GM18907 (cell line): ENCODE data around the gene CDRT15.
"Not testable (repeated sequence)": the region's sequence is repeated elsewhere in the genome, so short reads cannot be mapped to it uniquely, and the experiment has no call there.

ENCODE experiments used
- ATAC-seq: cut with Tn5 transposase; IDR thresholded peaks from one replicate; pipeline ENCODE4 v1.9.1; 2021; ENCODE audit warnings: mild to moderate bottlenecking, moderate library complexity; ENCODE audit not compliant: unreplicated experiment

Gene CDRT15

DNA sequence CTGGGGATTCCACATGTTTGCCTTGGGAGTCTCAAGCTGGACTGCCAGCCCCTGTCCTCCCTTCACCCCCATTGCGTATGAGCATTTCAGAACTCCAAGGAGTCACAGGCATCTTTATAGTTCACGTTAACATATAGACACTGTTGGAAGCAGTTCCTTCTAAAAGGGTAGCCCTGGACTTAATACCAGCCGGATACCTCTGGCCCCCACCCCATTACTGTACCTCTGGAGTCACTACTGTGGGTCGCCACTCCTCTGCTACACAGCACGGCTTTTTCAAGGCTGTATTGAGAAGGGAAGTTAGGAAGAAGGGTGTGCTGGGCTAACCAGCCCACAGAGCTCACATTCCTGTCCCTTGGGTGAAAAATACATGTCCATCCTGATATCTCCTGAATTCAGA is 28.9 kb downstream of the CDRT15 start:
- no peak for ATAC-seq

- no peak for ATAC-seq
Measured at GRCh38 chr17:14206891-14207290, 29.8 kb downstream of the CDRT15 start.

- ATAC-seq, result no peak
Measured at GRCh38 chr17:14205992-14206461, 30.6 kb downstream of the CDRT15 start.

DNA sequence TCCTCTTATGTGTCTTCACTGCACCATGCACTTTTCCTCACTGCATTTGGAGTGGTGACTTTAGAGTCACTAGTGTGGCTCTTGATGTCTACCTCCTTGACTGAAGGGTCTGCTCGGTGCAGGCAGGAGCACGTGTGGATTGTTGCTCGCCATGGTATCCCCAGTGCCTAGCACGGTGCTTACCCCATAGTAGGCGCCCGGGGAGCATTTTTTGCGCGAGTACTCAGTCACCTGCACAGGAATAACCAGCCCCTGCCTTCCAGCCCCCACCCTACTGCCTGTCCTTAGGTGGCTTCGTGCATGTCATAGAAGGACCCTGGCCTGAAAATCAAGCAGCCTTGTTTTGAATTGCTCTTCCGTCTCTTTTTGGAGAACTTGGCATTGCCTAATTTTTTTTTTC is 31.3 kb downstream of the CDRT15 start:
- no peak for ATAC-seq

GRCh38 chr17:14204546-14204945 is 32.1 kb downstream of the CDRT15 start:
- ATAC-seq, result no peak

DNA sequence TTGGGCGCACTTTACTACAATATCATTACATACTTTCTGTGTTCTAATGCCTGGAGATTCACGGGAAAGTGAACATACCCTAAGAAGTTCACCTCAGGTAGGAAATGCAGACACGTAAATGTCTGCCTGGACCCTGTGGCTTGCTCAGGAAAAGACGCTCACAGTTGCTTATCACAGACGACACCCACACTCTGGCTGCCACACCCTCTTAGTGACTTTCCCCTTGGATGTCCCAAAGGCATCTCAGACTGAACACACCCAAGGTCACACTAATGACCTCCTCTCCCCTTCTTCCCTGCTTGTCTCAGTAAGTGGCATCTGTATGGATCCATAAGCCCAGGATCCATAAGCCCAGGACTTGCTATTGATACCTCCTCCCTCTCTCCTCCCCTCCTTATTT is 32.6 kb downstream of the CDRT15 start:
- ATAC-seq, result no peak

- ATAC-seq, result no peak
Measured at GRCh38 chr17:14203388-14203787, 33.3 kb downstream of the CDRT15 start.

- no peak for ATAC-seq
Measured at GRCh38 chr17:14202388-14203166, 34.1 kb downstream of the CDRT15 start.

- ATAC-seq, result no peak
Measured at GRCh38 chr17:14201988-14202380, 34.7 kb downstream of the CDRT15 start.

- ATAC-seq, result no peak
Measured at GRCh38 chr17:14201021-14201987, 35.4 kb downstream of the CDRT15 start.

- ATAC-seq, result no peak
Measured at GRCh38 chr17:14200354-14200753, 36.3 kb downstream of the CDRT15 start.

- ATAC-seq, result no peak
Measured at GRCh38 chr17:14199601-14200000, 37.1 kb downstream of the CDRT15 start.

- ATAC-seq, result no peak
Measured at GRCh38 chr17:14198575-14198974, 38.1 kb downstream of the CDRT15 start.

DNA sequence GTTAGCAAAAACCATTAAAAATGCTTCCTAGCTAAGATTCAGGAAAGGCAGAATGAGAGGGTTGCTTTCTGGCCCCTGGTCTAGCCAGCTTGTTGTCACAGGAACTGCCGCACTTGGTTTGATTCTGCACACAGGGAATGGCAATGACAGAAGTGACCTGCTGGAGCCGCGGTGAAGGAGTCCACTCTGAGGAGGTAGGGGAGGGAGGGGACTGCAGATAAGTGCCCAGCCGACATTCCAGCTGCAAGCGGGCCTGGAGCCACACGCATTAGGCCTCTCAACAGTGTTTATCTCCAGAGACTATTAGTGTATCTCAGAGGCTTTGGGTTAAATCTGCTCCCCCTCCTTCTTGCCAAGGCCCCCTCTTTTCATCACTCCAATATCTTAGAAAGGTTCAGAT is 38.6 kb downstream of the CDRT15 start:
- ATAC-seq, result no peak

DNA sequence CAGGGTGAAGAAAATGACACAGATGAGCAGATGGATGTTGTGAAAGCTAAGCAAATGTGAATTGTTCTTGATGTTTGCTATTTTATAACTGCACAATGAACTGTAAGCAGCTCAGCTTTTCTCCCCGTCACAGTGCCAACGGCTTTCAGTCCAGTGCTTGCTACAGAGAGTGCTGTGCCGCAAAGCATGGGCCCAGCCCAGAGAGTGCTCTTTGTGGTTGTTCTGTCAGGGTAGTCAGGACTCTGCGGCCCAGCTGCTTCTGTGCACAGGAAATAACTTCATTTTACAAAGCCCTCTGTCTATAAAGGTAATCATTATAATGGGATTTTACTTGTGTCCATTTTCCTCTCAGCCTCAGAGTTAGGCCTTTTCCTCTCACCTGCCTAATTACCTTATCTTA is 39.1 kb downstream of the CDRT15 start:
- no peak for ATAC-seq

DNA sequence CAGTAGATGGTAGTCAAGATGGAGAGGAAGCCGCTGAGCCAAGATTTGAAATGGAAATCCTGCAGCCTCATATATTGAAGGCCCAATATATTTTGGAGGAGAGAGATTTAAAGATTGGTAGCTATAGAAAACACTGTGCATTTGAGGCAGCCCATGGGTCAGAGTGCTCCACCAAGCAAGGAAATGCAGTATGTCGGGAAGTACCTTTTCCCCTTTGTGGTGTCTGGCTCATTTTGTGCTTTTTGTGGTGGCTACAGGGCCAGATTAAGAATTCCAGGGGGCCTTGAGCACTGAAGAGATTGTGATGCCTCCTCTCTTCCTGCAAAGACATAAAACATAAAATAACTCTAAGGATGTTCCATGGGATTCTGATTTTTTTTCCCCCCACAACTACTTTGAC is 39.6 kb downstream of the CDRT15 start:
- ATAC-seq, result no peak

DNA sequence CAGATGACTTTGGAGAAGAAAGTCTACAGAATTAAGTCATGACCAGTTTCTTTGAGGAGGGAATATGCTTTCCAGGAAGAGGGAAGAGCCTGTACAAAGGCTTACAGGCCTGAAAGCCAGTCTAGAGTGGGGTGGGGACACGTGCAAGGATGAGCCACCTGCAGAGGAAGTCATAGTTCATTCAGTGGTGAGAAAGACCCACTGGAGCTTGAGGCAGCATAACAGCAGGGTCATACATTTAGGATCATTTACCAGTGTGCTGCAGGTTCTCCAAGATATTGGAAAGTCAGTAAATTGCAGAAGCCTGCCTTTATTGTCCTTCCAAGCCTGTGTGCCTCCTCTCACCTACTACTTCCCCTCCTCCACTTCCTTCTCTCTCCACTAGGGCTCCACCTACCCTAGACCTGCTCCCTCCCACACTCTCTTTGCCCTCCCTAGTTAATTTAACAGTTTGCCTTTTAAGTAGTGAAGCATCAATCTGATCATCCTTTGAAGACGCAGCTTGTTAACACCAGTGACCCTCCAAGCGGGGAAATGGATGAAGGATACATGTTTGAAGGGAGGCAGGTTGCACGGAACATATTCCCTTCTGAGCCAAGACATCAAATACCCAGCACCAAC is 40.2 kb downstream of the CDRT15 start:
- no peak for ATAC-seq

GRCh38 chr17:14192636-14193344 is 43.9 kb downstream of the CDRT15 start:
- peak; percentile 69 for ATAC-seq

- not testable (repeated sequence) for ATAC-seq
Measured at GRCh38 chr17:14192039-14192438, 44.6 kb downstream of the CDRT15 start.

DNA sequence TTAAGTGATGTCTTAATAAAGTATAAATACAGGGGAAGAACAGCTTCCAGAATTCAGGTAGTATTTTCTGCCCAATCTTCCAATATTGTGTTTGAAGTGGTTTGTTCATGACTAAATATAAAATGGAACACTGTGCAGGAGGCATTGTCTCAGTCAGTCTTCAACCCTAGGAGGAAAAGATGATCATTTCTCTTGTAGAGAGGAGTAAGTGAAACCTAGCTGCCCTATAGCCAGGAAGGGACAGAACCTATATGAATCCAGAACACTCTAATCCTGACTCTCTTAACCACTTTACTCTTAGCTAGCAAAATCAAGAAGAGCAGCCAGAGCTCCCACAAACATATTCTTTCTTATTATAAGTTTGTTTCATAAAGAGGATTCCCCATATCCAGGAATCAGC is 45.2 kb downstream of the CDRT15 start:
- not testable (repeated sequence) for ATAC-seq

DNA sequence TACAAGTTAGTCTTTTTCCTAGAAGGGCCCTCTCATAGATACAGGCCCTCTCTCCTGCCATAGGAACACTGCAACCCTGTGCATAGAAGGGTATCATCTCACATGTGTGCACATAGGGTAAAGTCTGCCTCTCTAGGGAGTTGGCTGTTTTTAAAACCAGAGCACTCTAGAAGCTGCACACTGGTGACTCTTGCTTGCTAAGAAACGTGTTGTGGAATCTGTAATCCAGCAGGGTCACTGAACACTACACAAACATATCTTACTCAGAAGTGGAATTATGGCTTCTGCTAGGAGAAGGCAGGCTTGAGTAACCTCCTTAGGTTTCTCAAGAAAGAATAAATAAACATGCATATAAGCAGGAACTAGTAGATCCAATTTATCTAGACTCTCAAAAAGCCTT is 45.9 kb downstream of the CDRT15 start:
- not testable (repeated sequence) for ATAC-seq
